HCT116 (cell line): ENCODE results near the gene NUDT14. TPM values are rescaled to one million over a fixed set of nuclear protein-coding genes. Genes with fewer than 3 reads are reported as not detected.

Source experiments
- ATAC-seq: fragments of 200-7000 bp; cut with Tn5 transposase; 2 replicates; pipeline ENCODE4 v1.9.1; 2020; ENCODE audit warnings: mild to moderate bottlenecking, moderate library complexity
- BruUV-seq: library from RNA; stranded (reverse); fragments of 400-500 nt; replicated peaks from 2 replicates; lab custom pipeline; 2021; lab: Mats Ljungman, UMichigan
- CTCF ChIA-PET: fragments of 300-600 bp; sonication (Branson Sonifier 250); formaldehyde crosslinking; loops from one replicate; lab custom pipeline; 2021; ENCODE audit warnings: antibody characterized with exemption; lab: Charles Lee
- POLR2A ChIA-PET: fragments of 300-600, 350-600 bp; sonication (Branson Sonifier 250); formaldehyde crosslinking; loops from one replicate; lab custom pipeline; 2021; ENCODE audit warnings: antibody characterized with exemption; lab: Charles Lee
- RAD21 ChIA-PET, 2 experiments: fragments of 300-600 bp; sonication (Branson Sonifier 250); formaldehyde crosslinking; loops; one replicate each; lab custom pipeline; 2023; ENCODE audit warnings: low total read pairs in 2 of 2; ENCODE audit not compliant: uncharacterized antibody in 2 of 2, unreplicated experiment in 2 of 2, low non-redundant PET in 1 of 2; lab: Charles Lee
- DNase-seq: peaks from one replicate; pipeline ENCODE4 v3.0.0-alpha.2; 2010; ENCODE audit warnings: low read depth, low spot score
- H2AFZ ChIP-seq: fragments of 200-600 bp; shearing (Covaris generic), sonication (generic); 2 replicates; pipeline ENCODE4 v1.6.1; 2017; ENCODE audit warnings: low read depth, mixed run types, mixed read lengths, antibody characterized with exemption, low read length; ENCODE audit not compliant: poor library complexity, severe bottlenecking
- H3K27ac ChIP-seq: 2 replicates; pipeline ENCODE4 v1.5.1; 2012; ENCODE audit warnings: low read depth, low read length
- H3K27me3 ChIP-seq: fragments of 200-600 bp; sonication (generic); 2 replicates; pipeline ENCODE4 v1.6.1; 2016; ENCODE audit warnings: mixed run types, low read length, mixed read lengths; ENCODE audit not compliant: insufficient read depth
- H3K36me3 ChIP-seq, 2 experiments: fragments of 200-500 bp in 1 of 2; fragments of 200-600 bp in 1 of 2; sonication (Bioruptor generic) in 1 of 2; sonication (generic) in 1 of 2; 2 replicates each; pipeline versions ENCODE4 v1.5.1 to v1.6.1; 2014 to 2016; ENCODE audit warnings: low read length in 2 of 2, inconsistent platforms in 1 of 2, mixed read lengths in 1 of 2, mixed run types in 1 of 2; ENCODE audit not compliant: insufficient read depth in 2 of 2, control insufficient read depth in 1 of 2
- H3K4me1 ChIP-seq, 2 experiments: fragments of 200-600 bp in 1 of 2; sonication (generic) in 1 of 2; 2 replicates each; pipeline versions ENCODE4 v1.5.1 to v1.6.1; 2012 to 2017; ENCODE audit warnings: low read length in 2 of 2, inconsistent platforms in 1 of 2, mild to moderate bottlenecking in 1 of 2, mixed read lengths in 1 of 2, mixed run types in 1 of 2, moderate library complexity in 1 of 2; ENCODE audit not compliant: insufficient read depth in 2 of 2, control insufficient read depth in 1 of 2
- H3K4me2 ChIP-seq: fragments of 200-600 bp; sonication (generic); 2 replicates; pipeline ENCODE4 v1.6.1; 2017; ENCODE audit warnings: mixed run types, low read length, mixed read lengths
- H3K4me3 ChIP-seq, 2 experiments: fragments of 200-600 bp in 1 of 2; sonication (generic) in 1 of 2; replicated peaks in 1 of 2; 2 replicates each; pipeline ENCODE4 v1.5.1; 2011 to 2016; ENCODE audit warnings: low read length in 2 of 2, control low read depth in 1 of 2, low read depth in 1 of 2, mild to moderate bottlenecking in 1 of 2, mixed read lengths in 1 of 2, mixed run types in 1 of 2
- H3K79me2 ChIP-seq: fragments of 200-600 bp; sonication (generic); 2 replicates; pipeline ENCODE4 v1.6.1; 2017; ENCODE audit warnings: mild to moderate bottlenecking, mixed run types, low read length, moderate library complexity, mixed read lengths; ENCODE audit not compliant: insufficient read depth
- H3K9ac ChIP-seq: fragments of 200-600 bp; sonication (generic); 2 replicates; pipeline ENCODE4 v1.6.1; 2016; ENCODE audit warnings: low read length, mixed read lengths
- H3K9me2 ChIP-seq: fragments of 200-600 bp; sonication (generic), shearing (Covaris generic); 2 replicates; pipeline ENCODE4 v1.6.1; 2017; ENCODE audit warnings: mixed run types, mild to moderate bottlenecking, moderate library complexity; ENCODE audit not compliant: insufficient read depth
- H3K9me3 ChIP-seq, 2 experiments: fragments of 200-500 bp in 1 of 2; fragments of 200-600 bp in 1 of 2; sonication (Bioruptor generic) in 1 of 2; sonication (generic) in 1 of 2; 2 replicates each; pipeline ENCODE4 v1.6.1; 2014 to 2017; ENCODE audit warnings: low read length in 2 of 2, mixed read lengths in 2 of 2, inconsistent platforms in 1 of 2, low read depth in 1 of 2, mild to moderate bottlenecking in 1 of 2, mixed run types in 1 of 2, moderate library complexity in 1 of 2; ENCODE audit not compliant: control insufficient read depth in 1 of 2, insufficient read depth in 1 of 2
- H4K20me1 ChIP-seq: fragments of 200-600 bp; sonication (generic), shearing (Covaris generic); 2 replicates; pipeline ENCODE4 v1.6.1; 2017; ENCODE audit warnings: mixed run types, mild to moderate bottlenecking, moderate library complexity; ENCODE audit not compliant: insufficient read depth
- CEBPB ChIP-seq: IDR thresholded peaks from 2 replicates; pipeline ENCODE4 v1.6.1; 2012; ENCODE audit warnings: low read depth
- EGR1 ChIP-seq: IDR thresholded peaks from 2 replicates; pipeline ENCODE4 v1.6.1; 2012; ENCODE audit warnings: low read depth
- FOSL1 ChIP-seq: IDR thresholded peaks from 2 replicates; pipeline ENCODE4 v1.6.1; 2012; ENCODE audit warnings: low read depth
- JUND ChIP-seq: IDR thresholded peaks from 2 replicates; pipeline ENCODE4 v1.6.1; 2012
- POLR2AphosphoS5 ChIP-seq: IDR thresholded peaks from 2 replicates; pipeline ENCODE4 v1.6.1; 2011; ENCODE audit warnings: mild to moderate bottlenecking, low read depth, low read length, moderate library complexity
- REST ChIP-seq: IDR thresholded peaks from 2 replicates; pipeline ENCODE4 v1.6.1; 2012; ENCODE audit warnings: low read depth
- SRF ChIP-seq: IDR thresholded peaks from 2 replicates; pipeline ENCODE4 v1.6.1; 2012; ENCODE audit warnings: low read depth
- TCF7L2 ChIP-seq: IDR thresholded peaks from 2 replicates; pipeline ENCODE4 v1.7.0; 2011; ENCODE audit warnings: borderline replicate concordance, inconsistent platforms; ENCODE audit not compliant: insufficient read depth, insufficient read length; ENCODE audit errors: extremely low read depth
- ZFX ChIP-seq: fragments of 450-650 bp; IDR thresholded peaks from 2 replicates; pipeline ENCODE4 v1.6.1; 2017
- ZNF274 ChIP-seq: fragments of 200-500 bp; sonication (Bioruptor generic); IDR thresholded peaks from 2 replicates; pipeline ENCODE4 v1.6.1; 2014; ENCODE audit warnings: mild to moderate bottlenecking, low read depth, low read length, inconsistent platforms
- intact Hi-C: fragments of 100-400 bp; cut with micrococcal nuclease; formaldehyde crosslinking; loops from 2 replicates; pipeline ENCODE4 v1.10.0; 2022
- total RNA-seq: library from RNA; stranded (reverse); gene quantifications from one replicate; pipeline ENCODE4 v1.2.1, GENCODE V29; 2021; ENCODE audit not compliant: unreplicated experiment

NUDT14 gene
- total RNA-seq, 1 experiment from 2014 or later, result 56.1 TPM

DNA sequence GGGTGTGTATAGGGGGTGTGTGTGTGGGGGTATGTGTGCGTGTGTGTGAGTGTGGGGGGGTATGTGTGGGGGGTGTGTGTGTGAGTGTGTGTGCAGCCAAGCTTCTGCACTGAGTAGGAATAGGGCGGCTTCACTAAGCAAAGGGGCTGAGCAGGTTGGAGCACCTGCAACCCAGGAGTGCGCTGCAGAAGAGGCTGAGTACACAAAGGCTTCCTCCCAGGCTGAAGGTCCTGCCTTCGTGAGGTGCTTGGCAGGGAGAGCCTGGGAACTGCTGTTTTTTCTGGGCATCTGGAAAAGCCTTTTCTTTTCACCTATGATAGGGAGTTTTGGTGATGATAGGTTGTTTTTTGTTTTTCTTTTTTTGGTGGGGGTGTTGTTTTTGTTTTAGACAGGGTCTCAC, 6.0 kb upstream of the NUDT14 start:
- no peak overlapping the region for H2AFZ ChIP-seq
- no peak overlapping the region for H3K4me2 ChIP-seq
- H3K79me2 ChIP-seq, result no peaks in the 10 kb centered on the region
- H3K4me3 ChIP-seq, result no peak overlapping the region
- ChIA-PET CTCF (no interaction called here), POLR2A (no interaction called here), RAD21 (no interaction called here)
- peaks cover 4 to 11% of the 10 kb centered on the region in 2 experiments; a peak in 2 of 4 replicates for H3K9me3 ChIP-seq
- no peaks in the 10 kb centered on the region for H3K27me3 ChIP-seq
- no TSS peak for BruUV-seq
- no peaks in the 10 kb centered on the region; a peak in 1 of 4 replicates for H3K4me1 ChIP-seq
- no peak overlapping the region for H3K9ac ChIP-seq
- no peaks in the 10 kb centered on the region for H3K36me3 ChIP-seq
- no peak for ATAC-seq
- DNase-seq, result no peak
- H4K20me1 ChIP-seq, result no peaks in the 10 kb centered on the region
- intact Hi-C loops, result no loop called here
- TF ChIP-seq ZFX (no peak), FOSL1 (no peak), ZNF274 (no peak), SRF (no peak), JUND (no peak), EGR1 (no peak), TCF7L2 (no peak), CEBPB (no peak), POLR2AphosphoS5 (no peak), REST (no peak)
- no peak overlapping the region for H3K27ac ChIP-seq
- no peaks in the 10 kb centered on the region for H3K9me2 ChIP-seq
